Uterus (tissue), 2 donors: ENCODE measurements around the gene PTPRE.

Source experiments
- POLR2A ChIP-seq, 2 donors: fragments of 450-650 bp; IDR thresholded peaks; one replicate each; pipeline ENCODE4 v1.6.1; 2016; ENCODE audit warnings: antibody characterized with exemption in 2 of 2, mild to moderate bottlenecking in 1 of 2, moderate library complexity in 1 of 2
- TF ChIP-seq, protein P1 (sequence below), 4 experiments: fragments of 200-600 bp in 2 of 4; fragments of 450-650 bp in 2 of 4; sonication (generic) in 2 of 4; IDR thresholded peaks; one replicate each; pipeline ENCODE4 v1.5.1; 2016 to 2019; ENCODE audit warnings: antibody characterized with exemption in 4 of 4, mild to moderate bottlenecking in 2 of 4, moderate library complexity in 1 of 4

DNA sequence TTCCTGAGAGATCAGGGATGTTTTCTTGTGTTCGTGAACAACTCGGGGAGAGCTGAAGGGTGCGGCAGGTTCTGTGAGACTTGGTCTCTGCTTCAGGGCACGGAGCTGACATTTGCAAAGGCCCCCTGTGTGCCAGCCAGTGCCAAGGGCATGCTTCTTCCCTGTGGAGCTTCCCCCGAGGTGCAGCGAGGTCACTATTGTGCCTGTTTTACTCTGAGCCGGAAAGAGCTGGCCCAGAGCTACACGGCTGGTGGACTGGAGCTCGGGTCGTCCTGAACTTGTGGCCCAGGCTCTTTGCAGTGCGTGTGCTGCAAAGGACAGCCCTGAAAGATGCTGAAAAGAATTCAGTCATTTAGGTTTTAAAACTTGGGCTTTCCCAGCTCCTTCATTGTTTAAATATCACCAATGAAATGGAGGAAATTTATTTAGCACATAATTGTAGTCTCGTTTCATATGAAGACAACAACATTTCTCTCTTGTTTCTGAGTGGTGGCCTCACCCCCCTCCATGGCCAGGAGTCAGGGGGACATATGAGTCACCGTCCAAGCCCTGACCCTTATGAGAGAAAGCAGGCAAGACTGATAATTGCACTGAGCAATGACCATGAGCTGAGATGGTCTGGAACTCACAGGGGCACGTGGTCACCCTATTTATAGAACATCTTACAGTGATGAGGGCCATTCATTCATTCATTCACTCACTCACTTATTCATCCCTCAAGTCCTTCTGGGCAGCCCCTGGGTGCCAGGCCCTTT lies 102.6 kb downstream of the PTPRE start:
- TF ChIP-seq, protein P1, sequence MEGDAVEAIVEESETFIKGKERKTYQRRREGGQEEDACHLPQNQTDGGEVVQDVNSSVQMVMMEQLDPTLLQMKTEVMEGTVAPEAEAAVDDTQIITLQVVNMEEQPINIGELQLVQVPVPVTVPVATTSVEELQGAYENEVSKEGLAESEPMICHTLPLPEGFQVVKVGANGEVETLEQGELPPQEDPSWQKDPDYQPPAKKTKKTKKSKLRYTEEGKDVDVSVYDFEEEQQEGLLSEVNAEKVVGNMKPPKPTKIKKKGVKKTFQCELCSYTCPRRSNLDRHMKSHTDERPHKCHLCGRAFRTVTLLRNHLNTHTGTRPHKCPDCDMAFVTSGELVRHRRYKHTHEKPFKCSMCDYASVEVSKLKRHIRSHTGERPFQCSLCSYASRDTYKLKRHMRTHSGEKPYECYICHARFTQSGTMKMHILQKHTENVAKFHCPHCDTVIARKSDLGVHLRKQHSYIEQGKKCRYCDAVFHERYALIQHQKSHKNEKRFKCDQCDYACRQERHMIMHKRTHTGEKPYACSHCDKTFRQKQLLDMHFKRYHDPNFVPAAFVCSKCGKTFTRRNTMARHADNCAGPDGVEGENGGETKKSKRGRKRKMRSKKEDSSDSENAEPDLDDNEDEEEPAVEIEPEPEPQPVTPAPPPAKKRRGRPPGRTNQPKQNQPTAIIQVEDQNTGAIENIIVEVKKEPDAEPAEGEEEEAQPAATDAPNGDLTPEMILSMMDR (IDR thresholded peaks at IDR 0.05): no peak
- TF ChIP-seq POLR2A (IDR thresholded peaks at IDR 0.05): no peak
